Measurements from ENCODE around the gene SLC2A13. TPM values are rescaled to one million over a fixed set of nuclear protein-coding genes. Genes with fewer than 3 reads are reported as not detected.
"Not testable (repeated sequence)": the region's sequence is repeated elsewhere in the genome, so short reads cannot be mapped to it uniquely, and the experiment has no call there.

The SLC2A13 gene
- total RNA-seq, 2 donors from 2014 or later: 14.5 to 20.0 TPM

GRCh38 chr12:39814626-39815025, 291.3 kb downstream of the SLC2A13 start:
- Histone ChIP-seq H3K4me3 (no peak overlapping the region), H3K4me1 (ENCODE audit: control insufficient read depth in 1 of 2, low read depth in 2 of 2) (no peaks in the 10 kb centered on the region), H3K27ac (no peak overlapping the region), H3K27me3 (replicated peaks; ENCODE audit: insufficient read depth) (no peaks in the 10 kb centered on the region), H3K9me3 (no peaks in the 10 kb centered on the region), H3K36me3 (no peaks in the 10 kb centered on the region)
- no peak for TF ChIP-seq CTCF (IDR thresholded peaks at IDR 0.05)
- ATAC-seq (ENCODE audit: insufficient number of reproducible peaks, low FRiP score, low read depth): no peak
- no peak for DNase-seq (ENCODE audit: low spot score)

- Histone ChIP-seq H3K9me3 (no peaks in the 10 kb centered on the region), H3K36me3 (no peaks in the 10 kb centered on the region), H3K4me3 (no peak overlapping the region), H3K27ac (no peak overlapping the region), H3K27me3 (replicated peaks; ENCODE audit: insufficient read depth) (no peaks in the 10 kb centered on the region), H3K4me1 (ENCODE audit: control insufficient read depth in 1 of 2, low read depth in 2 of 2) (no peaks in the 10 kb centered on the region)
- DNase-seq (ENCODE audit: low spot score): no peak
- ATAC-seq (ENCODE audit: insufficient number of reproducible peaks, low FRiP score, low read depth): no peak
- TF ChIP-seq CTCF (IDR thresholded peaks at IDR 0.05): no peak
These were observed 292.1 kb downstream of the SLC2A13 start for GRCh38 chr12:39813776-39814175.

- not testable (repeated sequence) for DNase-seq (ENCODE audit: low spot score); H3K9me3 ChIP-seq; H3K27me3 ChIP-seq (replicated peaks; ENCODE audit: insufficient read depth); H3K36me3 ChIP-seq; H3K4me1 ChIP-seq (ENCODE audit: control insufficient read depth in 1 of 2, low read depth in 2 of 2); ATAC-seq (ENCODE audit: insufficient number of reproducible peaks, low FRiP score, low read depth); H3K4me3 ChIP-seq; H3K27ac ChIP-seq
These were observed 293.4 kb downstream of the SLC2A13 start for GRCh38 chr12:39812456-39812855.

- no peak for DNase-seq (ENCODE audit: low spot score)
- no peak for TF ChIP-seq CTCF (IDR thresholded peaks at IDR 0.05)
- ATAC-seq (ENCODE audit: insufficient number of reproducible peaks, low FRiP score, low read depth): no peak
These were observed 298.8 kb downstream of the SLC2A13 start for GRCh38 chr12:39807043-39807442.

GRCh38 chr12:39805651-39806050, 300.2 kb downstream of the SLC2A13 start:
- Histone ChIP-seq H3K36me3 (no peaks in the 10 kb centered on the region), H3K27ac (no peak overlapping the region), H3K4me3 (no peak overlapping the region), H3K27me3 (replicated peaks; ENCODE audit: insufficient read depth) (no peaks in the 10 kb centered on the region), H3K9me3 (no peaks in the 10 kb centered on the region), H3K4me1 (ENCODE audit: control insufficient read depth in 1 of 2, low read depth in 2 of 2) (no peaks in the 10 kb centered on the region)
- DNase-seq (ENCODE audit: low spot score) (no peak), ATAC-seq (ENCODE audit: insufficient number of reproducible peaks, low FRiP score, low read depth) (no peak)
- TF ChIP-seq CTCF (IDR thresholded peaks at IDR 0.05): no peak

More at GRCh38 chr12:39807043-39807442, 298.8 kb downstream of the SLC2A13 start:
- Histone ChIP-seq H3K27ac (no peak overlapping the region), H3K9me3 (no peaks in the 10 kb centered on the region), H3K36me3 (no peaks in the 10 kb centered on the region), H3K27me3 (replicated peaks; ENCODE audit: insufficient read depth) (no peaks in the 10 kb centered on the region), H3K4me1 (ENCODE audit: control insufficient read depth in 1 of 2, low read depth in 2 of 2) (no peaks in the 10 kb centered on the region), H3K4me3 (no peak overlapping the region)

GRCh38 chr12:39804898-39805297, 301.0 kb downstream of the SLC2A13 start:
- Histone ChIP-seq H3K27ac (no peak overlapping the region), H3K36me3 (no peaks in the 10 kb centered on the region), H3K9me3 (no peaks in the 10 kb centered on the region), H3K27me3 (replicated peaks; ENCODE audit: insufficient read depth) (no peaks in the 10 kb centered on the region), H3K4me1 (ENCODE audit: control insufficient read depth in 1 of 2, low read depth in 2 of 2) (no peaks in the 10 kb centered on the region), H3K4me3 (no peak overlapping the region)
- no peak for DNase-seq (ENCODE audit: low spot score)
- TF ChIP-seq CTCF (IDR thresholded peaks at IDR 0.05): no peak
- no peak for ATAC-seq (ENCODE audit: insufficient number of reproducible peaks, low FRiP score, low read depth)

All from thoracic aorta (tissue), 2 donors.